ENCODE results near the gene ZBTB17. TPM values are rescaled to one million over a fixed set of nuclear protein-coding genes. Genes with fewer than 3 reads are reported as not detected.

Gene ZBTB17
- total and polyA plus RNA-seq, 9 donors, result 3.7 to 45.7 (median 29.8) TPM

- 85 to 88% (median 87%) methylated on average over 11 of the region's 11 CpGs for WGBS, 3 donors
Measured at GRCh38 chr1:15961492-15961891, 14.4 kb downstream of the ZBTB17 start.

GRCh38 chr1:15960808-15961207 is 15.1 kb downstream of the ZBTB17 start:
- no peak overlapping the region for H3K4me3 ChIP-seq
- no peaks in the 10 kb centered on the region for H3K36me3 ChIP-seq
- DNase-seq, result no peak
- no peaks in the 10 kb centered on the region for H3K9me3 ChIP-seq
- intact Hi-C loops (cut with DNase I), result no loop called here
- TF ChIP-seq CTCF (IDR thresholded peaks at IDR 0.05) (no peak), POLR2A (IDR thresholded peaks at IDR 0.05) (no peak), EP300 (IDR thresholded peaks at IDR 0.05) (no peak)
- no peaks in the 10 kb centered on the region for H3K27me3 ChIP-seq
- peaks cover 9% of the 10 kb centered on the region for H3K4me1 ChIP-seq (ENCODE audit: insufficient read depth)
- 92 to 95% (median 93%) methylated on average over 5 of the region's 5 CpGs for WGBS, 3 donors
- H3K27ac ChIP-seq, result no peak overlapping the region

More at GRCh38 chr1:15961492-15961891, 14.4 kb downstream of the ZBTB17 start:
- H3K4me3 ChIP-seq, result no peak overlapping the region
- no peaks in the 10 kb centered on the region for H3K9me3 ChIP-seq
- intact Hi-C loops (cut with DNase I), result no loop called here
- H3K27ac ChIP-seq, result no peak overlapping the region
- no peaks in the 10 kb centered on the region for H3K27me3 ChIP-seq
- peaks cover 11% of the 10 kb centered on the region for H3K4me1 ChIP-seq (ENCODE audit: insufficient read depth)
- DNase-seq, result peak in 1 of 5 donors; percentile 17
- H3K36me3 ChIP-seq, result no peaks in the 10 kb centered on the region
- TF ChIP-seq EP300 (IDR thresholded peaks at IDR 0.05) (no peak), POLR2A (IDR thresholded peaks at IDR 0.05) (no peak), CTCF (IDR thresholded peaks at IDR 0.05) (no peak)

- intact Hi-C loops (cut with DNase I), result no loop called here
- H3K4me3 ChIP-seq, result no peak overlapping the region
- DNase-seq, result no peak
- WGBS, 3 donors, result 92 to 94% (median 94%) methylated on average over 8 of the region's 8 CpGs
- H3K36me3 ChIP-seq, result no peaks in the 10 kb centered on the region
- H3K27ac ChIP-seq, result no peak overlapping the region
- H3K4me1 ChIP-seq (ENCODE audit: insufficient read depth), result peaks cover 9% of the 10 kb centered on the region
- H3K27me3 ChIP-seq, result no peaks in the 10 kb centered on the region
- no peaks in the 10 kb centered on the region for H3K9me3 ChIP-seq
- no peak for TF ChIP-seq EP300 (IDR thresholded peaks at IDR 0.05)
- no peak for TF ChIP-seq CTCF (IDR thresholded peaks at IDR 0.05)
- no peak for TF ChIP-seq POLR2A (IDR thresholded peaks at IDR 0.05)
Measured at GRCh38 chr1:15959827-15960446, 16.0 kb downstream of the ZBTB17 start.

- no peak overlapping the region for H3K27ac ChIP-seq
- H3K36me3 ChIP-seq, result no peaks in the 10 kb centered on the region
- intact Hi-C loops (cut with DNase I), result no loop called here
- TF ChIP-seq EP300 (IDR thresholded peaks at IDR 0.05) (no peak), CTCF (IDR thresholded peaks at IDR 0.05) (no peak), POLR2A (IDR thresholded peaks at IDR 0.05) (no peak)
- H3K4me3 ChIP-seq, result no peak overlapping the region
- no peaks in the 10 kb centered on the region for H3K27me3 ChIP-seq
- DNase-seq, result no peak
- H3K4me1 ChIP-seq (ENCODE audit: insufficient read depth), result peaks cover 9% of the 10 kb centered on the region
- H3K9me3 ChIP-seq, result no peaks in the 10 kb centered on the region
Measured at GRCh38 chr1:15959424-15959823, 16.5 kb downstream of the ZBTB17 start.
